Measurements from ENCODE around the gene MYLIP.

Gene MYLIP

DNA sequence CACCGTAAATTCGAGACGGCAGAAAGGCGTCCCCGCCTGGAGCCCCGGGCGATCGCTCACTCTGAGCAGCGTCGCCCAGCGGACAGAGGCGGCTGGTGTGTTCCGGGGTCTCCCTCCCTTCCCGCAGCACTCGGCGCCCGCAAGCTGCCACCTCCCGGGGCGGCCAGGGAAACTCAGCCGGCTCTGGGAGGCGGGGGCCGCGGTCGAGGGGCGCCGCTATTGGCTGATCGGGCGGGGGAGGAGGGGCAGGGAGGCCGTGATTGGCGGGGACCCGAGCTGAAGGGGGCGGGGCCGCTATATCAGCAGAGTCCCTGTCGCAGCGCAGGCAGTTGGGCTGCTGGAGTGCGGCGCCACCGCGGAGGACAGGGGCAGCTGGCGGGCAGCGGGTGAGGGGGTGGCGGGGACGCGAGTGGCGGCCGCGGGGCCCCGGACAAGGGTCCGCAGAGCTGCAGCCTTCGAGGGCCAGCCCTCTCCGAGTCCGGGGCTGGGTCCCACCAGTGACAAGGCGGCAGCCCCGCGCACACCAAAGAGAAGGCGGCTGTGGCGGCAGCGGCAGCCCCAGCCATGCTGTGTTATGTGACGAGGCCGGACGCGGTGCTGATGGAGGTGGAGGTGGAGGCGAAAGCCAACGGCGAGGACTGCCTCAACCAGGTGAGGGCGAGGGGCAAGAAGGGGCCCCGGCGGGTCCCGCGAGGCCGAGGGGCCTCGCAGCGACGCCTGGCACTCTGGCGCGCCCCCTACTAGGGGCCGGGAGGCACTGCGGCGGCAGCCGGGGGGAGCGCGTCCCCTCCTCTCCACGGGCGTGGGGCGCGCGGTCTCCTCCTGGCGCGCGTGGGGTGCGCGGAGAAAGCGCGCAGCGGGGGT is at the start of gene MYLIP:
TSS of gene MYLIP (plus strand) at position 328 of the 864 bp plus-strand sequence. CDS start at position 565, 237 bp downstream.
- peak; percentile 89 for DNase-seq

GRCh38 chr6:16079354-16079753 is 49.5 kb upstream of the MYLIP start:
- no peak for DNase-seq

- no peak for DNase-seq
Observed at GRCh38 chr6:16080204-16080603, 48.7 kb upstream of the MYLIP start.

DNA sequence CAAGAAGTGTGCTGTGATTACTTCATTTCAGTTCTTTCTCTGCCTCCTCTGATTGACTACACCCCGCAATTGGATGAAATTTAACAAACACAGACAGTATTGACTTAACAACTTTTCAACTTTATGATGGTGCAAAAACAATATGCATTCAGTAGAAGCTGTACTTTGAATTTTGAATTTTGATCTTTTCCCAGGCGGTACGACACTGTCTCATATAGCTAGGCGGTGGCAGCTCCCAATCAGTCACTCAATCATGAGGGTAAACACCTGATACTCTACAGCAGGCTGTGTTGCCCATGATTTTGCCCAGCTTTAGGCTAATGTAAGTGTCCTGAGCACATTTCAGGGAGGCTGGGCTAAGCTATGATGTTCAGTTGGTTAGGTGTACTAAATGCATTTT is 47.6 kb upstream of the MYLIP start:
- DNase-seq = no peak

- no peak for DNase-seq
Observed at GRCh38 chr6:16082361-16082760, 46.5 kb upstream of the MYLIP start.

DNA sequence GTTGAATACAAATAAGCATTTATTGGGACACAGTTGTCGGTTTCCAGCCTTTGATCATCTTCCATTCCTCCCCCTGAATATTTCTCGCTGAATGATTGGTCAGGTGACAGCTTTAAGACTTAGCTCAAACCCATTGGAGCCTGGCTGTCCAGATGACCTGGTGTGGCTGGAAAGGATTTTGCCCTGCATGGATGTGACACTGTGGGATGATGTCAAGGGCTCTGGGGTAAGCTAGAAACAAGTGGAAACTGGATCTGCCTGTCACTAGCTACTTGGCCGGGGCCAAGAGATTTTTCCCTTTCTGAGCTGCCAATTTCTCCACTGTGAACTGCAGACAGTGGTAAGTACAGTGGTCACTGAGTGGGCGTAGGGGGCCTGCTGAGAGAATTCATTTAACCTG is 41.9 kb upstream of the MYLIP start:
- DNase-seq = no peak

- DNase-seq = no peak
Observed at GRCh38 chr6:16087386-16087785, 41.5 kb upstream of the MYLIP start.

DNA sequence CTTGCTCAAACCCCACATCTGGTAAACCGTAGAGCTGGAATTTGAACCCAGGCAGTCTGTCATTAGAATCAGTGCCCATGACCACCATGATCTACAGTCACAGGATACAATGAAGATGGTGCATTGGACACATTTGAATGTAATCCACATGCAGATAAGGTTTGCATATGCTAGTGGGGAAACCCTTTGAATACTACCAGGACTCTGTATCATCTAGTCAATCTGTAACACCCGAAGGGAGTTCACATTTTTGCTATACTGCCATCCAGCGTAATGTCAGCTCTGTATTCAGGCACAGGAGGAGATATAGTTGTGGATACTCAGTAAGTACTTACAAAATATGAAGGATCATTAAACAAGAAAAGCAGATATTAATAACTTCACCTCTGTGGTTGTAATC is 40.5 kb upstream of the MYLIP start:
- DNase-seq = no peak

DNA sequence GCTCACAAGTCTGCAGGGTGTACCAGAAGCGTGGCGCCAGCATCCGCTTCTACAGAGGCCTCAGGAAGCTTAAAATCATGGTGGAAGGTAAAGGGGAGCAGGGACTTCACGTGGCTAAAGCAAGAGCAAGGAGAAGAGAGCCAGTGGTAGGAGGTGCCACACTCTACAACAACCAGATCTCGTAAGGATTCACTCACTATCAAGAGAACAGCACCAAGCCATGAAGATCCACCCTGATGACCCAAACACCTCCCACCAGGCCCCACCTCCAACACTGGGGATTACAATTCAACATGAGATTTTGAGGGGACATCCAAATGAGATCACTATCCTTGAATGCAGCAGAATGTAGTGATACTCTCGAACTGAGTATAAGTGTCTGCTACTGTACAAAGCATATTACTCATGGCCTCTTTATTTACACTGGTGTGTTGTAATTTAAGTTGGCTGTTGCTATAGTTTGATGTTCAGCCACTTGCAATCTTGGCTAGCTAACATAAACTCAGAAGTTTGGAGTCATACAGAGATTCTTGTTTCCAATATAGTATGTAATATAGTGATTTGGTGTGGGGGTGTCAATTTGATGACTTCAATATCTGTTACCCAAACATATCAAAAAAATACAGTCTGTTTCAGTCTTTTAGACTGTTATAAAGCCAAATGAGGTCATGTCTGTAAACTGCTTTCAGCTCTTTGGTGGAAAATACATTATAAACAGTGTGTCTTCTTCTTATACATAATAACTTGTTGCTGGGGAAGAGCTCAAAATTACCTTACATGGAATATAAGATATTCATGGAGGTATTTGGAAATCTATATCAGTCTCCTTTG is 39.4 kb upstream of the MYLIP start:
- no peak for DNase-seq

- no peak for DNase-seq
Observed at GRCh38 chr6:16090452-16090851, 38.4 kb upstream of the MYLIP start.

DNA sequence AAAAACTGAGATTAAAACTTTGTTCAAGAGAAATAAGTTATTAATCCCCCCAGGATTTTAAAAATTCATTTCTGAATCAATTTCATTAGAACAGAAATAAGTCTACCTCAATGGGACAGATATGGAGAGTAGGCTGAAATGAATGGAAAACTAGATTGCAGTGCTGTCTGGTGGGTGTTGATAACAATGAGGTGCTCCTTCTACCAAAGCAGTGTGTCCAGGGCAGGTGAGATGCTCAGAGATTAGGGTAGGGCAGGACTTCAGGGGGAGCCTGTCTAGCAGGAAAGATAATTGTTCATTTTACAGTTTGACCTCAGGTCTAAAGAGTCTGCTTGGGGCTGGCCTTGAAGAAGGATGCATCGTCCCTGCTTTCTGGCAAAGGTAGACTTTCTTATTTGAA is 38.0 kb upstream of the MYLIP start:
- DNase-seq = no peak

DNA sequence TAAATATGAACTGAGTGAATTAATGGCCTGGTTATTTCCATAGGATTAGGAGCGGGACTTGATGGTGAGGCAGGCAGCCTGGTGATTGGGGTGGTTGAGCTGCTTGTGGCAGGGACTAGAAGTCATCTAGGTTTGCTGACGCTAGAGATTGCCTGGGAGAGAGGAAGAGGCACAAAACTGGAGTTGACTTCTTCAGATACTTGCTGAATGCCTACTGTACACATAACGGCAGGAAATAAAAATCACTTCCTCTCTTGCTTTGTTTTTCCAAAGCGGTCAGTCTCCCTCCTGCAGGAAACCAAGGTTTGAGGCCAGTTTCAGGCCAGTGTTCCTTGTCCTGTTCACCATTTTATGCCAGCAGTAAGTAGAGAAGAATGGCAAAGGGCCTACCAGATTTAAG is 36.7 kb upstream of the MYLIP start:
- no peak for DNase-seq

DNA sequence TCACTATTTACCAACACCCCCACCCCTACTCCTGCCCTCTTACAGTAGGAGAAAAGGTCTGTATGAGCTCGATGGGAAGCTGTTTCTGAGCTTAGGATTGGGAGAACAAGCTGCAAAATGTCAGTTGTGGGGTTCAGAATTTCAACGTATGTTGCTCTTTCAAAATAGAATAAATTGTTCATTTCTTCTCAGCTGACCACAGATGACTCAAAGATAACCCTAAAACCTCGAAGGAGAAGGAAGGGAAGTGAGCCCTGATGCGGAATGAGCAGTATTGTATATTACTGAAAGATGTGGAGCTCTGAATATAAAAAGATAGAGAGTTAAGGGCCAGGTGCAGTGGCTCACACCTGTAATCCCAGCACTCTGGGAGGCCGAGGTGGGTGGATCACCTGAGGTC is 35.9 kb upstream of the MYLIP start:
- no peak for DNase-seq

DNA sequence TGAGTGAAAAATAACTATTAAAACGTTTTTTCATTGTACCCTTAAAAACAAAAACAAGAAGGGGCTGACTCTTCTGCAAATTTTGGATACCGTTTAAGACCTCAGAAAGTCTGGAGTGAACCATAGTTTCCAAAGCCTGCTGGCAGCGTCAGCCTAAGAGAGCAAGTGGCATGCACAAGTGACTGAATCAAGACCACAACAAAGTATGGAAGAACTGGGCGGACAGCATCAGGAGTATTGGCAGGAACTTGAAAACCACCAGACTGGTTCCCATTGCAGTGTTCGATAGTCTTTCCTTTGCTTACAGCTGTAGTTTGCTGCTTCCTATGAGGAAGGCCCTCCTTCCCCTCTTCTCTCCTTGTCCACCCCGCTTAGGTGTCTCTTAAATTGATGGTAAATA is 33.7 kb upstream of the MYLIP start:
- DNase-seq = no peak

DNA sequence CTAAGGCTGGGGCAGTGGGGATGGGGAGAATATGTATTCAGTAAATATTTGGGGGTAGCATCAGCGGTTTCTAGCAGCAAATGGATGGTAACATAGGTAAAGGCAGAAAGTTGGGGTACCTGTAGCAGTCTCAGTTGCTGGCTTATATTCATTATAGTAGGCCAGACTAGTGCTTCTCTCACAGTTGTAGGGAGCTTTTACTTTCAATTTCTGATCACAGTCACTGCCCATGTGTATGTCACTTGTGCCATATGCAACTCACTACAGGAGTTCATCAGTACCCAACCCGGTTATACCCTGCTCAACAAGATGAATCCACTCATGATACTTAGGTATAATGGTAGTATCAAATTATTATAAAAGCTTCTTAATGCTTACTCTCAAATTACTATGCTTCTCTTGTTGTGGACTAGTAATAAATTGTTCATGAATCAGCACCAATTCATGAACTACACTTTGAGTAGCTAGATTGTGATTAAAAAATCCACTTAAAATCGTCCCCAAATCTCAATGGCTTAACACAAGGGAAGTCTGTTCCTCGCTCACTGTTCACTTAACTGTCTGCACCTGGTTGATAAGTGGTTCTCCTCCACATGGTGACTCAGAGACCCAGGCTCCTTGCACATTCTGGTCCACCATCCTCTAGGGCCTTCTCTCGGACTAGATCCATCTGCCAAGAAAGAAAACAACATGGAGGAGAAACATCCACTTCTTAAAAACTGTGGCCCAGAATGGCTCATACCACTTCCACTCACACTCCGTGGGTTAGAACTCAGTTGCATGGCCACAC is 31.3 kb upstream of the MYLIP start:
- no peak for DNase-seq

DNA sequence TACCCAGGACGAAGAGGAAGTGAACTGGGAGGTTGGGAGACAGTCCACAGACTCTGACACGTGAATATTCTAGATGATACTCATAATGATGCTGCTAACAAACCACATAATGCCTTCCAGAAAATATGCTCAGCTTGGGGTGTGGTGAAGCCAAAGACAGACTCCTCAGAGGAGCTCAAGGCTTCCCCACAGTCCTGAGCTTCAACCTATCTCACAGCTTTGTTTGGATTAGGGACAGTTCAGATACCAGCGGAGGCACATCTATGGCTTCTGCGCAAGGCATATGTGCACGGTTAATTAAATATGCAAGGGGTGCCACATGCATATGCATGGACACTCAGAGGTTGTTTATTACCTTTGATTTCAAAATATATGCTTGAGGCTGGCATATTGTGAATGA is 30.7 kb upstream of the MYLIP start:
- no peak for DNase-seq

DNA sequence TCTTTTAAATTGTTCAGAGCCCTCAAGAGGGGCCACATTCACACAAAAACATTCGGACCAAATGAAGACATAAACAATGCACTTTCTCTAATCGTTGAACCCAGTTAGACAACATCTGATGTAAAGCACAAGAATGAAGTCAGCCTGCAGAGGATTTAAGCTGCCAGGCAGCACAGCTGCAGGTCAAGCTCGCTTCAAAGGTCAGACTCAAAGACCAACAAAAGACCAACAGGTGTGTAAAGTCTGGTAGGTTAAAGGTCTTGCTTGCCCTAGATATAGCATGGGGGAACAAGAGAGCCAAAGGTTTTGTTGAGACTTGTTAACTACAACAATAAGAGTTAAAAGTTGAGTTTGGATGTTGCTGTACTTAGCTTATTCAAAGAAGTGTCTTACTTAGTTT is 26.7 kb upstream of the MYLIP start:
- no peak for DNase-seq

DNA sequence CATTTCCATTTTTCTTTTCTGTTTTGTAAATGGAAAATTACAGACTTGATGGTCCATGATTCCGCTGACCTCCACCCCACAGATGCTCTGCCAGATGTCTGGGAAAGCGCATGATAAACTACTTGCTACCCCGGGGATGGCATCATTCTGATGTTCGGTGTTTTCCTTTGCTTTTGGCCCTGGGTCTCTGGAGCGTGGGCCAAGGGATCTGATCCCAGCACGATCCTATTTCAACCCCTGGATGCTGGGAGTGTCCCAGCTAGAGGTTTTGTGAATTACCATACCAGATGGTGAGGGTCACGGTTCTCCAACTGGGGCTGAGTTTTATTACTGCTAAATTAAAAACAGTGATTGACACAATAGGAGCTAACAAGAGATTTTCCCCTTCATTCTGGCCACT is 25.2 kb upstream of the MYLIP start:
- DNase-seq = no peak

DNA sequence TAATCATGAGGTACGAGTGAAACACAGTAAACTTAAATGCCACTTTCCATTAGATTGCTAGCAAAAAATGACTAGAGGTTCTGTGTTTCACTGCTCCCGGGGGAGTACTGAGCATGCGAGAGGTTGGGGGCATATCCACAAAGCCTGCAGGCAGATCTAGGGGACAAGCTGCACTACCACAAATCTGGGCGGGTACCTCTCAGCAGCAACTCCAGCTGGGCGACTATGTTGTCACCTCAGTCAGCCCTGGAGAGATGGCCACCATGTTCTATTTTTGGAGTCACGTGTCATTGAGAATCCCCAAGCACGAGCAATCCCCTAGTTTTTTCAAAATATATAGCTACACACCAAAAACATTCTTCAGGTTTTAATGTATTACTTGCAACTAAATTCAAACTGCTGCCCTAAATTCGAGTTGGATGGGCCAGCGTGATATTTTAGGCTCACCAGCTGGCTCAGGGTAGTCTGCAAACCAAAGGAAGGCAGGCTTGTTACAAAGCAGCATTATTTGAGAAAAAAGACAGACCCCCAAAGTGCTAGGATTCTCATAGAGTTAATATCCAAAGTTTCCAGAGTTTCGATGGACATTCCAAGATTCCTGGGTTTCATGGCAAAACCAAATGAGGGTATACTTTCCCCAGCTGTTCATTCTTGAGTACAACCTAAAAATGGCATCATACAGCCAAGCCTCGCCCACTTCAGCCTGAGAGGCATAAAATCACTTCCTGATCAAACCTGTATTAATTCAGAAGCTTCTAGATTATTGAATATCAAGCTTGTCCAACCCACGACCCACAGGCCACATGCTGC is 24.1 kb upstream of the MYLIP start:
- no peak for DNase-seq

- no peak for DNase-seq
Observed at GRCh38 chr6:16105854-16106253, 23.0 kb upstream of the MYLIP start.

DNA sequence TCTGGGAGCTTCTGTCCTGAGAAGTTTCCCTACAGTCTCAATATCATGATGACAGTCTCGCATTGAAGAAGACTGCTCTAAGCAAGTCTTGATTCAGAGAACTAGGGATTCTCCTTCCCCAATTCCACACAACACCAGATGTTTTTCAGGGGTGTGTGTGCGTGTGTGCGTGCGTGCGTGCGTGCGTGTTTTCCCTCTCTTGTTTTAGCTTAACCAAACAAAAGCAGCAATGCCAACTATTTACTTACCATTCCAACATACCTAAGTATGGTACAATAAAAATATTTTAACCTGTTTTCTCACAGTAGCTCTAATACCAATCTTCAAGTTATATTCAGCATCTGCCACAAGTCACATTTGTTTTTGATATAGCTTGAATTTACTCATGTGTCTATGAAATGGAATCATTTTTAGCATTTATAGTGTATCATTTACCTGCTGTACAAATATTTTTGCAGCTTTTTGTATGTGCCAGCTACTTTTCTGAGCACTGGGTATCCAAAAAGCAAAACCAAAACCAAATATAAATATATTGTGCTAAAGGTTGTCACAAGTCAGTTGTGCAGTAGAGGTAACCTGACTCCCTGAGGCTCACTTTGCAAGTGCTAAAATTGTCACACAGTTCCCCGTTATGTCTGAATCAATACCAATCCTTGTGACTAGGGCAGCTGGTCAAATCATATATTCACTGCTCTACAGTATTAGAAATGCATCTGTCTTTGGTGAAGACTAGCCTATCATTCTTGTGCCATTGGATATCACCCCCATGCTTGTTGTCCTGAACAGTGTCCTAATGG is 21.7 kb upstream of the MYLIP start:
- DNase-seq = no peak

DNA sequence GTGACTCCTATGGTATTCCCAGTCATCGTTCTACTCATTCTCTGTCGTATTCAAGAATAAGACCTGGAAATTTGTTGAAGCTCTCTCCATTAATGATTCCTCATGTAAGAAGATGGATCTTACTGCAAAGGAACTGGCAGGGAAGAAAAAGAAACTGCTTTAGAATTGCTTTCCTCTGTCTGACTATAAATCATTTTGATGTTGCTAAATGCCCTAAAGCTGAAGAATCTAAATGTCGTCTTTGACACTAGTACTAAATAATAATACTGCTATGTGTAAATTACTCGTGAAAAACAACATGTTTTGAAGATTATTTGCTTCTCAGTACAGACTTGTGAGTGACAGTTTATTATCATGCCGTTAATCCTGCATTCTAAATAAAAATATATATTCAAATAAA is 20.5 kb upstream of the MYLIP start:
- DNase-seq = no peak
